ENCODE results near the gene WWOX.

DNA sequence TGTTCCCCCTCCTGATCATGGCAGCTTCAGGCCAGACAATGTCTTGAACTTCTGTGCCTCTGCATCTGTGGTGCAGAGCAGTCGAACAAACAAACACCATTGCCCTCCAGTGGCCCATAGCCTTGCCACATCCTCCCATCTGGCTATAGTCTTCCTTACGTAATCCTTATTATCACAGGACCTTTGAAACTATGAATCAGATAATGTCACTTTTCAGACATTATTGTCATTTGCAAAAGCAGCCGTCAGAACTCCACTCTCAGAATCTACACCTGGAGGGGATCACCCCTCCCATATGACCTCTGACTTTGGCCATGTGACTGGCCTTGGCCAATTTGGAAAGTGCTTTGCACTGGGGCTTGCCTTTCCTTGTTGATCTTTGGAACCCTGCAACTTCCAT lies 1113.8 kb downstream of the WWOX start:
- no peak for TF ChIP-seq POLR2A (IDR thresholded peaks at IDR 0.05; ENCODE audit: extremely low read depth, insufficient read length)
- TF ChIP-seq, protein P1, sequence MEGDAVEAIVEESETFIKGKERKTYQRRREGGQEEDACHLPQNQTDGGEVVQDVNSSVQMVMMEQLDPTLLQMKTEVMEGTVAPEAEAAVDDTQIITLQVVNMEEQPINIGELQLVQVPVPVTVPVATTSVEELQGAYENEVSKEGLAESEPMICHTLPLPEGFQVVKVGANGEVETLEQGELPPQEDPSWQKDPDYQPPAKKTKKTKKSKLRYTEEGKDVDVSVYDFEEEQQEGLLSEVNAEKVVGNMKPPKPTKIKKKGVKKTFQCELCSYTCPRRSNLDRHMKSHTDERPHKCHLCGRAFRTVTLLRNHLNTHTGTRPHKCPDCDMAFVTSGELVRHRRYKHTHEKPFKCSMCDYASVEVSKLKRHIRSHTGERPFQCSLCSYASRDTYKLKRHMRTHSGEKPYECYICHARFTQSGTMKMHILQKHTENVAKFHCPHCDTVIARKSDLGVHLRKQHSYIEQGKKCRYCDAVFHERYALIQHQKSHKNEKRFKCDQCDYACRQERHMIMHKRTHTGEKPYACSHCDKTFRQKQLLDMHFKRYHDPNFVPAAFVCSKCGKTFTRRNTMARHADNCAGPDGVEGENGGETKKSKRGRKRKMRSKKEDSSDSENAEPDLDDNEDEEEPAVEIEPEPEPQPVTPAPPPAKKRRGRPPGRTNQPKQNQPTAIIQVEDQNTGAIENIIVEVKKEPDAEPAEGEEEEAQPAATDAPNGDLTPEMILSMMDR (IDR thresholded peaks at IDR 0.05; ENCODE audit: low read depth, low read length) = peak; percentile 51

All from NB4 (cell line).